GM12878 (cell line): Measurements from ENCODE around the gene AMN. TPM values are rescaled to one million over a fixed set of nuclear protein-coding genes. Genes with fewer than 3 reads are reported as not detected.
A peak's percentile ranks its signal among the peaks of the same experiment; 100 is the strongest.

Source experiments
- ATAC-seq: fragments of 200-7000 bp; cut with Tn5 transposase; 3 replicates; pipeline ENCODE4 v1.9.1; 2020; ENCODE audit warnings: mild to moderate bottlenecking, moderate library complexity
- BruUV-seq: library from RNA; stranded (reverse); fragments of 400-500 nt; replicated peaks from 2 replicates; lab custom pipeline; 2021; lab: Mats Ljungman, UMichigan
- CTCF ChIA-PET: fragments of 300-600 bp; sonication (Branson Sonifier 250); formaldehyde crosslinking; extraction: SDS; loops from one replicate; lab custom pipeline; 2021; ENCODE audit warnings: inconsistent platforms; lab: Yijun Ruan, JAX
- POLR2A ChIA-PET: fragments of 350-600 bp; formaldehyde crosslinking; extraction: SDS; loops from one replicate; lab custom pipeline; 2021; ENCODE audit warnings: inconsistent platforms; lab: Charles Lee
- RAD21 ChIA-PET: fragments of 300-600 bp; sonication (Branson Sonifier 250); formaldehyde crosslinking; loops from one replicate; lab custom pipeline; 2023; ENCODE audit warnings: antibody characterized with exemption; ENCODE audit not compliant: unreplicated experiment; lab: Charles Lee
- SMC1A ChIA-PET: fragments of 300-600 bp; sonication (Branson Sonifier 250); formaldehyde crosslinking; loops from one replicate; lab custom pipeline; 2023; ENCODE audit not compliant: unreplicated experiment, uncharacterized antibody; lab: Charles Lee
- DNase-seq: peaks from one replicate; pipeline ENCODE4 v3.0.0-alpha.2; 2011; ENCODE audit warnings: low read depth, low spot score
- FAIRE-seq: peaks from 3 replicates; lab custom pipeline; 2011; peaks lifted over from hg19 to GRCh38; lab: Jason Lieb, UNC
- H2AFZ ChIP-seq: 2 replicates; pipeline ENCODE4 v1.6.0; 2011; ENCODE audit warnings: low read depth, low read length, control low read depth; ENCODE audit not compliant: control insufficient read depth
- H3K27ac ChIP-seq: 2 replicates; pipeline ENCODE4 v1.5.1; 2011; ENCODE audit warnings: control low read depth; ENCODE audit not compliant: control insufficient read depth, insufficient read depth
- H3K27me3 ChIP-seq, 2 experiments: replicated peaks in 1 of 2; 2 replicates each; pipeline versions ENCODE4 v1.6.0 to v1.6.1; 2011; ENCODE audit warnings: low read length in 1 of 2; ENCODE audit not compliant: control insufficient read depth in 2 of 2, insufficient read depth in 2 of 2
- H3K36me3 ChIP-seq, 2 experiments: 2 replicates each; pipeline ENCODE4 v1.5.1; 2011; ENCODE audit warnings: low read length in 1 of 2; ENCODE audit not compliant: control insufficient read depth in 2 of 2, insufficient read depth in 2 of 2
- H3K4me1 ChIP-seq: 2 replicates; pipeline ENCODE4 v1.6.1; 2011; ENCODE audit warnings: mild to moderate bottlenecking, low read length, moderate library complexity, mixed read lengths; ENCODE audit not compliant: control insufficient read depth, insufficient read depth
- H3K4me2 ChIP-seq: 2 replicates; pipeline ENCODE4 v1.6.0; 2011; ENCODE audit warnings: control low read depth; ENCODE audit not compliant: control insufficient read depth, insufficient read depth
- H3K4me3 ChIP-seq: fragments of 200-600 bp; sonication (generic); 2 replicates; pipeline ENCODE4 v1.5.1; 2016
- H3K79me2 ChIP-seq: 2 replicates; pipeline ENCODE4 v1.6.0; 2011; ENCODE audit warnings: low read length; ENCODE audit not compliant: control insufficient read depth, insufficient read depth
- H3K9ac ChIP-seq: 2 replicates; pipeline ENCODE4 v1.8.0; 2011; ENCODE audit warnings: low read length, control low read depth, mixed read lengths; ENCODE audit not compliant: control insufficient read depth, insufficient read depth
- H3K9me3 ChIP-seq: replicated peaks from 3 replicates; pipeline ENCODE4 v1.5.1; 2011; ENCODE audit warnings: mild to moderate bottlenecking, low read length; ENCODE audit not compliant: control insufficient read depth, insufficient read depth
- H4K20me1 ChIP-seq: 2 replicates; pipeline ENCODE4 v1.6.0; 2011; ENCODE audit not compliant: control insufficient read depth, insufficient read depth
- DPF2 ChIP-seq: fragments of 450-650 bp; IDR thresholded peaks from 2 replicates; pipeline ENCODE4 v1.6.1; 2017; ENCODE audit warnings: mild to moderate bottlenecking
- EZH2 ChIP-seq: IDR thresholded peaks from 2 replicates; pipeline ENCODE4 v1.6.1; 2012; ENCODE audit warnings: low read depth, mild to moderate bottlenecking, control low read depth, inconsistent platforms, low read length, borderline replicate concordance; ENCODE audit not compliant: control insufficient read depth
- MEF2A ChIP-seq: IDR thresholded peaks from 2 replicates; pipeline ENCODE4 v1.6.1; 2011; ENCODE audit warnings: low read depth, mild to moderate bottlenecking, low read length, moderate library complexity; ENCODE audit not compliant: insufficient read depth
- SIX5 ChIP-seq: IDR thresholded peaks from 2 replicates; pipeline ENCODE4 v1.6.1; 2011; ENCODE audit warnings: mild to moderate bottlenecking, low read depth, low read length, moderate library complexity; ENCODE audit not compliant: severe bottlenecking
- STAT1 ChIP-seq: fragments of 450-650 bp; conservative IDR thresholded peaks from 2 replicates; pipeline ENCODE4 v1.6.1; 2014; ENCODE audit warnings: antibody characterized with exemption, mild to moderate bottlenecking
- SUPT20H ChIP-seq: IDR thresholded peaks from 2 replicates; pipeline ENCODE4 v1.6.1; 2011; ENCODE audit warnings: low read depth, mild to moderate bottlenecking, low read length, moderate library complexity, borderline replicate concordance; ENCODE audit not compliant: control insufficient read depth
- WGBS: methylation state at CpG from one replicate; pipeline ENCODE4 v1.1.6; 2016; ENCODE audit warnings: low lambda C conversion rate; ENCODE audit not compliant: insufficient replicate concordance, insufficient coverage; ENCODE audit errors: missing lambda C conversion rate; 5-methylcytosine and 5-hydroxymethylcytosine counted together
- in situ Hi-C: fragments of 300-500 bp; cut with MboI; formaldehyde crosslinking; loops from 9 replicates; pipeline ENCODE4 v1.14.3; 2018; ENCODE audit warnings: mixed read lengths
- intact Hi-C: fragments of 100-400 bp; cut with micrococcal nuclease; formaldehyde crosslinking; loops from one replicate; pipeline ENCODE4 v1.14.2; 2022; ENCODE audit not compliant: unreplicated experiment
- polyA plus RNA-seq, 11 experiments: library from polyadenylated mRNA; depleted of rRNA in 4 of 11; unstranded in 6 of 11; stranded (reverse) in 5 of 11; fragments of >200 nt; fragmentation: Nextera tagmentation in 4 of 11; fragmentation: Illumina TruSeq in 1 of 11; extraction: Ambion mirVana in 4 of 11; extraction: Trizol in 1 of 11; gene quantifications; 1 replicate in 1 of 11; 2 replicates in 10 of 11; pipeline versions ENCODE4 v1.2.1 to v1.2.3, GENCODE V29; 2011 to 2016; ENCODE audit warnings: inconsistent platforms in 2 of 11, missing spikeins in 2 of 11, low read depth in 1 of 11
- total RNA-seq, 4 experiments: library from RNA; depleted of rRNA in 3 of 4; stranded (reverse); fragments of >200 nt in 3 of 4; fragmentation: Illumina TruSeq in 1 of 4; extraction: Trizol in 1 of 4; gene quantifications; 2 replicates each; pipeline versions ENCODE4 v1.2.1 to v1.2.3, GENCODE V29; 2013 to 2021
- TF ChIP-seq, protein P1 (sequence below): IDR thresholded peaks from 2 replicates; pipeline ENCODE4 v1.6.1; 2012; ENCODE audit warnings: improper control_type of control experiment, low read depth, low read length; ENCODE audit not compliant: insufficient replicate concordance

The AMN gene
- total and polyA plus RNA-seq, 10 of the 15 experiments (the other 5 are each of a cell fraction or from before 2014, with no cell fraction given) = 0.03 to 0.33 (median 0.11) TPM; not detected in 6

DNA sequence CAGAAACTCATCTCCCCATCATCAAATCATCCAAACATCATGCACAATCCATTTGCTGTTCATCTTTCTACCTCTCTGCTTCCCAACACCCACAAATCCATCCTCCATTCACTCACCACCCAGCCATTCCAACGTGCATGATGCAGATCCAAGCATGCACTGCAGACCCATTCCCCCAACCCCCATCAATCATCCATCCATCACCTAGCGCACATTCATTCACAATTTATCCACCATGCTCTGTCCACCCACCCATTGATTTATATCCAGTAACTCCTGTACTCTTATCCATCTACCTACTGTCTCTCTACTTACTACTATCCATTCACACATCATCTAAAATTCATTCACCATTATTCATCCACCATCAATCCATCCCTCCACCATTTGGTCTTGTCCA lies 4.0 kb upstream of the AMN start:
- CTCF ChIA-PET = interaction anchor here (0.5 to 4.5 kb wide), 9 partner anchors 94 to 482 kb away, joined by 3 to 47 read pairs (median 6); no protein-coding TSS in a partner anchor
- POLR2A ChIA-PET = no interaction called here

More for the DNA sequence above, 4.0 kb upstream of the AMN start:
- DNase-seq = no peak
- RAD21 ChIA-PET = interaction anchor here (1.0 to 1.3 kb wide), 2 partner anchors 10 to 223 kb away, joined by 3 to 18 read pairs; no protein-coding TSS in a partner anchor
- in situ Hi-C loops = no loop called here
- SMC1A ChIA-PET = interaction anchor here (1.0 to 5.4 kb wide), 3 partner anchors 144 to 223 kb away, joined by 3 to 52 read pairs (median 5); no protein-coding TSS in a partner anchor
- Histone ChIP-seq H3K36me3 (no peaks in the 10 kb centered on the region; a peak in 1 of 4 replicates), H3K4me2 (no peak overlapping the region), H4K20me1 (no peaks in the 10 kb centered on the region), H3K9ac (no peak overlapping the region), H3K27me3 (peaks cover 0 to 4% of the 10 kb centered on the region in 2 experiments; a peak in 2 of 4 replicates), H3K9me3 (no peaks in the 10 kb centered on the region), H3K27ac (no peak overlapping the region), H2AFZ (no peak overlapping the region), H3K4me1 (peaks cover 19% of the 10 kb centered on the region), H3K4me3 (no peak overlapping the region), H3K79me2 (no peaks in the 10 kb centered on the region)
- TF ChIP-seq, protein P1, sequence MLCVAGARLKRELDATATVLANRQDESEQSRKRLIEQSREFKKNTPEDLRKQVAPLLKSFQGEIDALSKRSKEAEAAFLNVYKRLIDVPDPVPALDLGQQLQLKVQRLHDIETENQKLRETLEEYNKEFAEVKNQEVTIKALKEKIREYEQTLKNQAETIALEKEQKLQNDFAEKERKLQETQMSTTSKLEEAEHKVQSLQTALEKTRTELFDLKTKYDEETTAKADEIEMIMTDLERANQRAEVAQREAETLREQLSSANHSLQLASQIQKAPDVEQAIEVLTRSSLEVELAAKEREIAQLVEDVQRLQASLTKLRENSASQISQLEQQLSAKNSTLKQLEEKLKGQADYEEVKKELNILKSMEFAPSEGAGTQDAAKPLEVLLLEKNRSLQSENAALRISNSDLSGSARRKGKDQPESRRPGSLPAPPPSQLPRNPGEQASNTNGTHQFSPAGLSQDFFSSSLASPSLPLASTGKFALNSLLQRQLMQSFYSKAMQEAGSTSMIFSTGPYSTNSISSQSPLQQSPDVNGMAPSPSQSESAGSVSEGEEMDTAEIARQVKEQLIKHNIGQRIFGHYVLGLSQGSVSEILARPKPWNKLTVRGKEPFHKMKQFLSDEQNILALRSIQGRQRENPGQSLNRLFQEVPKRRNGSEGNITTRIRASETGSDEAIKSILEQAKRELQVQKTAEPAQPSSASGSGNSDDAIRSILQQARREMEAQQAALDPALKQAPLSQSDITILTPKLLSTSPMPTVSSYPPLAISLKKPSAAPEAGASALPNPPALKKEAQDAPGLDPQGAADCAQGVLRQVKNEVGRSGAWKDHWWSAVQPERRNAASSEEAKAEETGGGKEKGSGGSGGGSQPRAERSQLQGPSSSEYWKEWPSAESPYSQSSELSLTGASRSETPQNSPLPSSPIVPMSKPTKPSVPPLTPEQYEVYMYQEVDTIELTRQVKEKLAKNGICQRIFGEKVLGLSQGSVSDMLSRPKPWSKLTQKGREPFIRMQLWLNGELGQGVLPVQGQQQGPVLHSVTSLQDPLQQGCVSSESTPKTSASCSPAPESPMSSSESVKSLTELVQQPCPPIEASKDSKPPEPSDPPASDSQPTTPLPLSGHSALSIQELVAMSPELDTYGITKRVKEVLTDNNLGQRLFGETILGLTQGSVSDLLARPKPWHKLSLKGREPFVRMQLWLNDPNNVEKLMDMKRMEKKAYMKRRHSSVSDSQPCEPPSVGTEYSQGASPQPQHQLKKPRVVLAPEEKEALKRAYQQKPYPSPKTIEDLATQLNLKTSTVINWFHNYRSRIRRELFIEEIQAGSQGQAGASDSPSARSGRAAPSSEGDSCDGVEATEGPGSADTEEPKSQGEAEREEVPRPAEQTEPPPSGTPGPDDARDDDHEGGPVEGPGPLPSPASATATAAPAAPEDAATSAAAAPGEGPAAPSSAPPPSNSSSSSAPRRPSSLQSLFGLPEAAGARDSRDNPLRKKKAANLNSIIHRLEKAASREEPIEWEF = no peak
- TF ChIP-seq EZH2 (no peak), SUPT20H (no peak), MEF2A (no peak), STAT1 (no peak), SIX5 (no peak), DPF2 (no peak)
- FAIRE-seq = no peak
- WGBS = 20% methylated on average over 2 of the region's 2 CpGs
- BruUV-seq = TSS peak; percentile 31
- no peak for ATAC-seq
- intact Hi-C loops = loop anchor here (1.0 to 10.0 kb wide), 4 partner anchors 141 to 394 kb away; partner anchors contain the start of genes RCOR1 and TRAF3
